HFF-Myc (cell line): ENCODE data around the gene IQCC.

Source experiments
- DNase-seq: peaks from one replicate; pipeline ENCODE4 v3.0.0-alpha.2; 2011; ENCODE audit warnings: low read depth; ENCODE audit errors: extremely low read depth
- H3K4me3 ChIP-seq: replicated peaks from 2 replicates; pipeline ENCODE4 v1.5.1; 2011; ENCODE audit warnings: low read depth, mild to moderate bottlenecking, control low read depth, low read length
- TF ChIP-seq, protein P1 (sequence below): IDR thresholded peaks from 2 replicates; pipeline ENCODE4 v1.5.1; 2012; ENCODE audit warnings: mild to moderate bottlenecking, low read depth, low read length, control low read depth; ENCODE audit errors: missing control alignments

Gene IQCC

GRCh38 chr1:32215629-32216480 is 10.4 kb downstream of the IQCC start:
- DNase-seq = no peak
- TF ChIP-seq, protein P1, sequence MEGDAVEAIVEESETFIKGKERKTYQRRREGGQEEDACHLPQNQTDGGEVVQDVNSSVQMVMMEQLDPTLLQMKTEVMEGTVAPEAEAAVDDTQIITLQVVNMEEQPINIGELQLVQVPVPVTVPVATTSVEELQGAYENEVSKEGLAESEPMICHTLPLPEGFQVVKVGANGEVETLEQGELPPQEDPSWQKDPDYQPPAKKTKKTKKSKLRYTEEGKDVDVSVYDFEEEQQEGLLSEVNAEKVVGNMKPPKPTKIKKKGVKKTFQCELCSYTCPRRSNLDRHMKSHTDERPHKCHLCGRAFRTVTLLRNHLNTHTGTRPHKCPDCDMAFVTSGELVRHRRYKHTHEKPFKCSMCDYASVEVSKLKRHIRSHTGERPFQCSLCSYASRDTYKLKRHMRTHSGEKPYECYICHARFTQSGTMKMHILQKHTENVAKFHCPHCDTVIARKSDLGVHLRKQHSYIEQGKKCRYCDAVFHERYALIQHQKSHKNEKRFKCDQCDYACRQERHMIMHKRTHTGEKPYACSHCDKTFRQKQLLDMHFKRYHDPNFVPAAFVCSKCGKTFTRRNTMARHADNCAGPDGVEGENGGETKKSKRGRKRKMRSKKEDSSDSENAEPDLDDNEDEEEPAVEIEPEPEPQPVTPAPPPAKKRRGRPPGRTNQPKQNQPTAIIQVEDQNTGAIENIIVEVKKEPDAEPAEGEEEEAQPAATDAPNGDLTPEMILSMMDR = peak; percentile 93
- H3K4me3 ChIP-seq = no peak overlapping the region

DNA sequence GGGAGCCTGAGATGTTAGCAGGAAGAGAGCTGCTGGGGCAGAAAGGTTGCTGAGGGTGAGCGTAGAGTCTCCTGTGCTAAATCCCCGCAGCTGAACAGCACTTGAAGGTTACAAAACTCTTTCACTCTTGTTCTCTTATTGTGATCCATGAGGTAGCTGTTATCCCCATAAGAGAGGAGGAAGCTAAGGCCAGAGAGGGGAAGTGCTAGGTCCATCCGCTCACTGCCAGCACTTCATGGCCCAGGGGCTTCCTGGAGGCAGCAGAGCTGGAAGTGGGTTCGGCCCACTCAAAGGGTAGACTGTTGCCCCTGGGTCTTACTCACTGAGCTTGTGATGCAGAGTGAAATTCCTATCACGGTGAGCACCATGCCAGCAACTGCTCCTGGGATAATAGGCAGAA is 11.1 kb downstream of the IQCC start:
- DNase-seq = no peak
- TF ChIP-seq, protein P1 = no peak

GRCh38 chr1:32219022-32219421 is 13.6 kb downstream of the IQCC start:
- no peak overlapping the region for H3K4me3 ChIP-seq
- TF ChIP-seq, protein P1 = no peak
- no peak for DNase-seq

More for the DNA sequence above, 11.1 kb downstream of the IQCC start:
- no peak overlapping the region for H3K4me3 ChIP-seq

DNA sequence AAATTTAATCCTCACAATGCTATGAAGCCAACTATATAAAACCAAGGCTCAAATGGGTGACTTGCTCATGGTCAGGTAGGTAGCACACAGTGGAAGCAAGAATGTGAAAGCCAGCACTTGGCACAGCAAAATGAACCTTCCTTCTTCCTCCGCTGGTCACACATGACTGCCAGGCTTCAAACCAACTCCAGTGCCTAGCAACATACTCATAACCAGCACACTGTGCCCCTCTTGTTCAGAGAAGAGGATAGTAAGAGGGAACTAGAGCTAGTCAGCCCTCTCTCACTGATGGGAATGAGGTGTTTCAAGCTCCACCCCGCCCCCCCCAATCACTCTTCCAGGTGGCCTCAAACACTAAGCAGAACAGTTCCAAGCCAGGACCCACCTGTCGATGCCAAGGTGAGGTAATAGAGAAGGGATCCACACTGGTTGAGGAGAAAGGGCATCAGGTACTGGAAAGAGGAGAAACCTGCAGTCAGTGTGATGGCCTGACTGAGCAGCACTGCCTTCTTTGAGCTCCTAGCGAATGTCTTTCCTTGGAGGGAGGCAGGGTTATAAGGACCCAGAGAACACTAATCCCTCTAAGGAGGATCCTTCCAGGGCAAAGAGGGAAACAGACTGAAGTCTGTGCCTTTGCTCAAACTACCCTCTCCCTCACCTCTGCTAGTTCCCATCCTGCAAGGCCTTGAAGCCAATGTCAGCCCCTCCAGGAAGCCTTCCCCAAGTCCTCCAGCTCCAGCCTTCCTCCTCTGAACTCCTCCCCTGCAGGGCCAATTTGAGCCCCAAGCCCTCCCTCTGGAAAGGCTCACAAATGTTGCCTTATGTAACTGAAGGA is 15.5 kb downstream of the IQCC start:
- TF ChIP-seq, protein P1 = no peak
- no peak for DNase-seq
- peak overlapping the region; percentile 98 for H3K4me3 ChIP-seq

- peak overlapping the region; percentile 98 for H3K4me3 ChIP-seq
- DNase-seq = no peak
- TF ChIP-seq, protein P1 = no peak
Measured at GRCh38 chr1:32221581-32221979, 16.1 kb downstream of the IQCC start.

GRCh38 chr1:32221980-32222755 is 16.7 kb downstream of the IQCC start, which contains the start of the genes EIF3I and TMEM234:
TSS of gene EIF3I (plus strand) at chr1:32222407. CDS start at chr1:32222442, 35 bp downstream.
TSS of gene TMEM234 (minus strand) at chr1:32222353. CDS start at chr1:32222322, 31 bp downstream.
- H3K4me3 ChIP-seq = peak within 1 kb of the TSS; percentile 98
- peak; percentile 70 for DNase-seq
- TF ChIP-seq, protein P1 = no peak
